Uterus (tissue), 4 donors: ENCODE data around the gene TBL1X. TPM values are rescaled to one million over a fixed set of nuclear protein-coding genes. Genes with fewer than 3 reads are reported as not detected.

Experiments used
- DNase-seq, 2 donors: peaks; one replicate each; pipeline ENCODE4 v3.0.0-alpha.2; 2019 to 2020
- H3K27ac ChIP-seq, 2 donors: fragments of 200-600 bp; sonication (generic); 1 replicate in 1 of 2; 2 replicates in 1 of 2; pipeline ENCODE4 v1.5.1; 2016 to 2018
- H3K27me3 ChIP-seq, 2 donors: fragments of 200-600 bp; sonication (generic); one replicate each; pipeline ENCODE4 v1.5.1; 2018 to 2019; ENCODE audit warnings: control low read depth in 1 of 2
- H3K36me3 ChIP-seq, 2 donors: fragments of 200-600 bp; sonication (generic); one replicate each; pipeline ENCODE4 v1.5.1; 2019; ENCODE audit warnings: control low read depth in 1 of 2
- H3K4me1 ChIP-seq, 2 donors: fragments of 200-600 bp; sonication (generic); one replicate each; pipeline ENCODE4 v1.5.1; 2018 to 2019; ENCODE audit warnings: control low read depth in 1 of 2
- H3K4me3 ChIP-seq, 2 donors: fragments of 200-600 bp; sonication (generic); 1 replicate in 1 of 2; 2 replicates in 1 of 2; pipeline ENCODE4 v1.5.1; 2018 to 2019; ENCODE audit warnings: mild to moderate bottlenecking in 1 of 2
- H3K9me3 ChIP-seq, 2 donors: fragments of 200-600 bp; sonication (generic); one replicate each; pipeline ENCODE4 v1.5.1; 2019; ENCODE audit warnings: control low read depth in 1 of 2
- CTCF ChIP-seq, 4 experiments: fragments of 200-600 bp in 2 of 4; fragments of 450-650 bp in 2 of 4; sonication (generic) in 2 of 4; IDR thresholded peaks; one replicate each; pipeline ENCODE4 v1.5.1; 2016 to 2019; ENCODE audit warnings: antibody characterized with exemption in 4 of 4, mild to moderate bottlenecking in 2 of 4, moderate library complexity in 1 of 4
- POLR2A ChIP-seq, 2 donors: fragments of 450-650 bp; IDR thresholded peaks; one replicate each; pipeline ENCODE4 v1.6.1; 2016; ENCODE audit warnings: antibody characterized with exemption in 2 of 2, mild to moderate bottlenecking in 1 of 2, moderate library complexity in 1 of 2
- intact Hi-C: fragments of 100-400 bp; cut with DNase I; formaldehyde crosslinking; loops from one replicate; pipeline ENCODE4 v1.15.1; 2023; ENCODE audit warnings: low total_unique reads
- total RNA-seq, 4 donors: library from RNA; depleted of rRNA in 3 of 4; stranded (reverse); fragments of >200 nt in 3 of 4; gene quantifications; one replicate each; pipeline versions ENCODE4 v1.1.0 to v1.2.4, GENCODE V29; 2014 to 2023
- donor health status: DM: yes; HTN: yes; CAD: no.

Gene TBL1X
- total RNA-seq, 4 donors from 2014 or later, result 15.4 to 121 (median 47.7) TPM

DNA sequence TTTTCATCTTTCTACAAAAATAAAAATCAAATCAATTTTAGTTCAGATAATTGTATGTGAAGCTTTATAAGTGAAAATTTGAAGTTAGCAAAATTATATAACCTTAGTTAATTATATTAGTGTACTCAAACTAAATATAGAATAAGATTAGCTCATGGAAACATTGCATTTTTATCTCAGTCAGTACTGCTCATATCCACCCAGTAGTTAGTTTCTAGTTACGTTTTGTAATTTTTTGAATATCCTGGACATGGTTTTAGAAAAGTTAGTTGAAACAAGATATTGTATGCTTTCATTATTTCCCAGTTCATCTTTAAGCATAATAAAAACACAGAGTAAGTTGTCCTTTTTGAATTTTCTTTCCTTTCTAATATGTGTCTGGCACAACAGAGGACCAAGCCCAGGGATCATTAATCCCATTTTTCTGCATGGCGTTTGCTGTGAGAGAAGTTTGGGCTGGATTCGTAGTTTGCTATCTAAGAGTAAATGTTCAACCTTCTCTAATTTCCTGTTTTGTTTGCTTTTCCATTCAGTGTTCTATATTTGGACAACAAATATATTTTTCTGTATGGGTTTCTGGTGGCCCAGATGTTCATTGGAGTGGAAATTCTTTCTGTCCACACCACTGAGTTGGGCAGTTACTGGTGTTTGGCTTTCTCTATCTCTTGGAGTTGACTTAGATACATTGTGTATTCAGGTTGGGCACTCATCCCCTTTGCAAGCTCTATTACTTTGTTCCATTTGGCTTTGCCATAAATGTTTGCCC, 12.1 kb downstream of the TBL1X start:
- intact Hi-C loops, result no loop called here
- Histone ChIP-seq H3K4me1 (no peaks in the 10 kb centered on the region), H3K27ac (no peak overlapping the region), H3K4me3 (no peak overlapping the region), H3K27me3 (no peaks in the 10 kb centered on the region), H3K36me3 (no peaks in the 10 kb centered on the region), H3K9me3 (no peaks in the 10 kb centered on the region)
- TF ChIP-seq CTCF (IDR thresholded peaks at IDR 0.05) (no peak), POLR2A (IDR thresholded peaks at IDR 0.05) (no peak)
- no peak for DNase-seq

DNA sequence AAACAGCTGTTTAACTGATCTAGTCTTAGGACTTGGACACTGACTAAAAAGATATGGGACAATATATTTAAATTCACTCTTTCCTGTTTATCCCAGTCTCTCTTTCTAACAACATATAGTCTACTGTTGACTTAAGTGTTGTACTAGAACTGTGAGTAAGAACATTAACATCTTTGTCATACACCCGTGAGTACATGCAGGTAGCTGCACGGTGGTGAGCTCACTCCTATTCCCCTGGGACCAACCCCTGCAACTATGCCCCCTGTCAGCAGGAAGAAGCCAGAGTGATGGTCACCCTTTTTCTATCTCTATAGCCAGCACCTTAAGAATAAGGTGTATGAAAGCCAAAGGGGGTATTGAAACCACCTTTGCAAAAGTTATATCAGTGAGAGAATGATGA, 17.6 kb downstream of the TBL1X start:
- Histone ChIP-seq H3K9me3 (no peaks in the 10 kb centered on the region), H3K4me3 (no peak overlapping the region), H3K27ac (no peak overlapping the region), H3K4me1 (no peaks in the 10 kb centered on the region), H3K36me3 (no peaks in the 10 kb centered on the region), H3K27me3 (no peaks in the 10 kb centered on the region)
- TF ChIP-seq CTCF (IDR thresholded peaks at IDR 0.05) (no peak), POLR2A (IDR thresholded peaks at IDR 0.05) (no peak)
- DNase-seq, result no peak
- intact Hi-C loops, result no loop called here

- TF ChIP-seq POLR2A (IDR thresholded peaks at IDR 0.05) (no peak), CTCF (IDR thresholded peaks at IDR 0.05) (no peak)
Measured at GRCh38 chrX:9482837-9483236, 18.0 kb downstream of the TBL1X start.

GRCh38 chrX:9483376-9483775, 18.5 kb downstream of the TBL1X start:
- H3K27me3 ChIP-seq, result no peaks in the 10 kb centered on the region
- H3K4me3 ChIP-seq, result no peak overlapping the region
- no peaks in the 10 kb centered on the region for H3K36me3 ChIP-seq
- DNase-seq, result no peak
- no peaks in the 10 kb centered on the region for H3K9me3 ChIP-seq
- H3K4me1 ChIP-seq, result no peaks in the 10 kb centered on the region
- TF ChIP-seq CTCF (IDR thresholded peaks at IDR 0.05), result no peak
- no peak for TF ChIP-seq POLR2A (IDR thresholded peaks at IDR 0.05)
- no peak overlapping the region for H3K27ac ChIP-seq
- intact Hi-C loops, result no loop called here

More at GRCh38 chrX:9482837-9483236, 18.0 kb downstream of the TBL1X start:
- Histone ChIP-seq H3K27ac (no peak overlapping the region), H3K4me3 (no peak overlapping the region), H3K27me3 (no peaks in the 10 kb centered on the region), H3K4me1 (no peaks in the 10 kb centered on the region), H3K36me3 (no peaks in the 10 kb centered on the region), H3K9me3 (no peaks in the 10 kb centered on the region)
- intact Hi-C loops, result no loop called here
- DNase-seq, result no peak

DNA sequence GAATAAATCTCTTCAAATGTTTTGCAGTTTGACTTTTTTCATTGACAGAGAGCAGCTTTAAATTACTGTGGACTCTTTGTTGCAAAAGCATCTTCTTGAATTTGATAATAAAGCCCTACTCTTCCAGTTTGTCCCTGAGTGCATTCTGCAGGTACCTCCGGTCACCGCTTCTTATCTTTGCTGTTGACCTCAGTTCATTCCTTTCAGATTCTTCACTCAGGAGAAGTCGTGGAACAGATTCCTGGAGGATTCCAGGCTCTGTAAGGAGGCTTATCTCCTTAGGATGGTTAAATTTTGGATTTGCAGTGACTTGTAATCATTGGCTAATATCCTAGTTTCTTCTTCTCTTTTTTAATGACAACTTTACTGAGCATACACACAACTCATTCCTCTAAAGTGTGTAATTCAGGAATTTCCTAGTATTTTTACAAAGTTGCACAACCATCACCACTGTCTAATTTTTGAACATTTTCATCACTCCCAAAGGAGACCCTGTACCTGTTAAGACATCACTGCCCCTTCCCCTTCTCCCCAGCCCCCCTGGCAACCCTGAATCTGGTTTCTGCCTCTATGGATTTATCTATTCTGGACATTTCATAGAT, 22.0 kb downstream of the TBL1X start:
- H3K36me3 ChIP-seq, result no peaks in the 10 kb centered on the region
- H3K27ac ChIP-seq, result no peak overlapping the region
- H3K9me3 ChIP-seq, result no peaks in the 10 kb centered on the region
- H3K4me3 ChIP-seq, result no peak overlapping the region
- H3K4me1 ChIP-seq, result no peaks in the 10 kb centered on the region
- intact Hi-C loops, result no loop called here
- no peak for TF ChIP-seq CTCF (IDR thresholded peaks at IDR 0.05)
- TF ChIP-seq POLR2A (IDR thresholded peaks at IDR 0.05), result no peak
- no peak for DNase-seq
- no peaks in the 10 kb centered on the region for H3K27me3 ChIP-seq
